ENCODE results near the gene TBL3. TPM values are rescaled to one million over a fixed set of nuclear protein-coding genes. Genes with fewer than 3 reads are reported as not detected.

The TBL3 gene
- total RNA-seq, 1 experiment from 2014 or later = 51.3 TPM

DNA sequence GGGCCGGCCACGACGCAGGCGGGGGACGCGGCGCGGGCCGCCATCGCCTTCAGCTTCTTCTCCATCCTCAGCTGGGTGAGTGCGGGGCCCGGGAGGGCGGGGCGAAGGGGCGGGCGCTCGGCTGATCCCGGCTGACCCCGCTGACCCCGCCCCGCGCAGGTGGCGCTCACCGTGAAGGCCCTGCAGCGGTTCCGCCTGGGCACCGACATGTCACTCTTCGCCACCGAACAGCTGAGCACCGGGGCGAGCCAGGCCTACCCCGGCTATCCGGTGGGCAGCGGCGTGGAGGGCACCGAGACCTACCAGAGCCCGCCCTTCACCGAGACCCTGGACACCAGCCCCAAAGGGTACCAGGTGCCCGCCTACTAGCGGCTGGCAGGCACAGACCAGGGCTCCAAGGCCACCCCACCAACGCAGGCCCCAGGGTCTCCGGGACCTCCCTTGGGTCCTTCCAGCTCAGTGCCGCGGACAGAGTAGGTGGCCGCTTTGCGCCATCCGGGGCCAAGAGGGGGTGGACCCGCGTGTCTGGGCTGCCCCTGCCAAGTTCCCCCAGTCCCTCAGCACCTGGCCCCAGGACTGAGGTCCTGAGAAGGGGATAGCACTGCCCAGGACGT is 21.0 kb downstream of the TBL3 start:
- no TSS peak for BruUV-seq (replicated peaks)
- Histone ChIP-seq H3K9me2 (ENCODE audit: insufficient read depth) (no peaks in the 10 kb centered on the region), H2AFZ (no peak overlapping the region), H3K27ac (no peak overlapping the region), H3K4me2 (no peak overlapping the region), H3K4me3 (no peak overlapping the region), H3K36me3 (ENCODE audit: low read depth) (no peaks in the 10 kb centered on the region), H3K4me1 (replicated peaks; ENCODE audit: insufficient read depth) (peaks cover 30% of the 10 kb centered on the region), H3F3A (ENCODE audit: insufficient read depth, low read depth) (peaks cover 68% of the 10 kb centered on the region), H4K20me1 (ENCODE audit: insufficient read depth) (no peaks in the 10 kb centered on the region), H3K79me2 (ENCODE audit: low read depth) (no peaks in the 10 kb centered on the region), H3K27me3 (ENCODE audit: insufficient read depth, low read depth) (no peaks in the 10 kb centered on the region), H3K9me3 (ENCODE audit: insufficient read depth, low read depth) (no peaks in the 10 kb centered on the region)
- POLR2A ChIA-PET (ENCODE audit: unreplicated experiment) = interaction anchor here (0.6 kb wide), 3 partner anchors 43 to 95 kb away, joined by 3 to 14 read pairs (median 4); no protein-coding TSS in a partner anchor
- CTCF ChIA-PET = interaction anchor here (0.6 kb wide), 1 partner anchor 30 kb away, joined by 3 read pairs; no protein-coding TSS in a partner anchor
- intact Hi-C loops (cut with micrococcal nuclease; ENCODE audit: unreplicated experiment) = no loop called here
- no peak for DNase-seq
- TF ChIP-seq EZH2 (IDR thresholded peaks at IDR 0.05; ENCODE audit: low read depth) (no peak), CTCF (conservative IDR thresholded peaks at IDR 0.05) (no peak)

GRCh38 chr16:1993731-1994131 is 21.9 kb downstream of the TBL3 start:
- no peaks in the 10 kb centered on the region for H3K9me3 ChIP-seq (ENCODE audit: insufficient read depth, low read depth)
- H2AFZ ChIP-seq = no peak overlapping the region
- peak overlapping the region; percentile 5 for H3K4me2 ChIP-seq
- TF ChIP-seq CTCF (conservative IDR thresholded peaks at IDR 0.05) = no peak
- no peak for TF ChIP-seq EZH2 (IDR thresholded peaks at IDR 0.05; ENCODE audit: low read depth)
- peak in 1 of 2 experiments; percentile 81 for DNase-seq
- no peaks in the 10 kb centered on the region for H3K79me2 ChIP-seq (ENCODE audit: low read depth)
- H3K4me3 ChIP-seq = no peak overlapping the region
- CTCF ChIA-PET = no interaction called here
- no peaks in the 10 kb centered on the region for H3K9me2 ChIP-seq (ENCODE audit: insufficient read depth)
- H3F3A ChIP-seq (ENCODE audit: insufficient read depth, low read depth) = peaks cover 59% of the 10 kb centered on the region
- no peaks in the 10 kb centered on the region for H3K36me3 ChIP-seq (ENCODE audit: low read depth)
- peak overlapping the region; percentile 45; the same call in 1 of the 2 replicates for H3K27ac ChIP-seq
- intact Hi-C loops (cut with micrococcal nuclease; ENCODE audit: unreplicated experiment) = no loop called here
- H3K4me1 ChIP-seq (replicated peaks; ENCODE audit: insufficient read depth) = peaks cover 26% of the 10 kb centered on the region
- BruUV-seq (replicated peaks) = no TSS peak
- H3K27me3 ChIP-seq (ENCODE audit: insufficient read depth, low read depth) = no peaks in the 10 kb centered on the region
- no peaks in the 10 kb centered on the region for H4K20me1 ChIP-seq (ENCODE audit: insufficient read depth)
- POLR2A ChIA-PET (ENCODE audit: unreplicated experiment) = interaction anchor here (0.5 kb wide), 1 partner anchor 15 kb away, joined by 5 read pairs; no protein-coding TSS in a partner anchor

DNA sequence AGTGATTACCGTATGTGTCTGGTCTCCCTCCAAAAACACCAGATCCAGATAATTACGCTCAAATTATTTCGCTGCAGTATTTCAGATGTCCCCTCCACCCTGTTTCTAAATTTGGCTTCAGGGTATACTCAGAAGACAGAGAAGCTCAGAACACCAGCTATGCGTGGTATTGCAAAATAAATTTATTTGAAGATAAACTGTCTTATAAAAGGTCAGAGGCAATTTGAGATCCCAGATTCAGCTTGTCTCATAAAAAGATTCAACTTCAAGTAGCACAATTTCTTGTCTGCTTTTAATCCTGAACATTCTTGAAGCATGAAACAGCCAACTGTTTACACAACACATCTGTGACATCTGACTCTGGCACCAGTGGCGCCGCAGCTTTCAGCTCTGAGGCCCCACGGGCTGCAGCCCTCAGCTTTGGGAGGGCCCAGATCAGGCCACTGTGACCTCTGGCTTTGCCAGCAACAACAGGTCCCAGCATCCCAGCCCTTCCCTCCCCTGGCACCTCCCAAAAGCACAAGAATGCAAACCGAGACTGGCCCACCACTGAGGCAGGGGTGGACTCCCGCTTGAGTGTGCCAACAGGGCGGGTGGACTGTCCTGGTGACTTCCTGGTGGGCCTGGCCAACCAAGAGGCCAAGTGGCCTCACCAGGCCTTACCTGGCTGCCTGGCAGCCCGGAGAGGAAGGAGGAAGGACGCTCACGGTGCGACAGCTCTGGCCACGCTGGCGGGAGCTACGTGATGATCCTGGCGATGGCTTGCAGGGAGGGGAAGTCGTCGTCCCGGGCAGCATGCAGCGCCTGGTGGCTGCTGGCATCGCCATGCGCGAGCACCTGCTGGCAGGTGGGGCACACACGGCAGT is 25.9 kb downstream of the TBL3 start:
- H3K4me1 ChIP-seq (replicated peaks; ENCODE audit: insufficient read depth) = peaks cover 20% of the 10 kb centered on the region

More for the DNA sequence above, 25.9 kb downstream of the TBL3 start:
- intact Hi-C loops (cut with micrococcal nuclease; ENCODE audit: unreplicated experiment) = no loop called here
- no peak overlapping the region for H3K27ac ChIP-seq
- ChIA-PET CTCF (no interaction called here), POLR2A (ENCODE audit: unreplicated experiment) (interaction anchor here (0.6 kb wide), 1 partner anchor 218 kb away, joined by 4 read pairs; no protein-coding TSS in a partner anchor)
- no peaks in the 10 kb centered on the region for H3K9me2 ChIP-seq (ENCODE audit: insufficient read depth)
- no peaks in the 10 kb centered on the region for H3K79me2 ChIP-seq (ENCODE audit: low read depth)
- no peak overlapping the region for H3K4me2 ChIP-seq
- BruUV-seq (replicated peaks) = TSS peak; percentile 18
- DNase-seq = no peak
- H3K9me3 ChIP-seq (ENCODE audit: insufficient read depth, low read depth) = no peaks in the 10 kb centered on the region
- H3K36me3 ChIP-seq (ENCODE audit: low read depth) = no peaks in the 10 kb centered on the region
- H4K20me1 ChIP-seq (ENCODE audit: insufficient read depth) = peaks cover 3% of the 10 kb centered on the region; the same call in 1 of the 2 replicates
- peaks cover 38% of the 10 kb centered on the region for H3F3A ChIP-seq (ENCODE audit: insufficient read depth, low read depth)
- TF ChIP-seq EZH2 (IDR thresholded peaks at IDR 0.05; ENCODE audit: low read depth) = no peak
- no peak for TF ChIP-seq CTCF (conservative IDR thresholded peaks at IDR 0.05)
- no peak overlapping the region for H3K4me3 ChIP-seq
- no peaks in the 10 kb centered on the region for H3K27me3 ChIP-seq (ENCODE audit: insufficient read depth, low read depth)
- no peak overlapping the region for H2AFZ ChIP-seq
